Sigmoid colon (tissue), 7 donors: ENCODE data around the gene NISCH. TPM values are rescaled to one million over a fixed set of nuclear protein-coding genes. Genes with fewer than 3 reads are reported as not detected.

Source experiments
- DNase-seq: peaks from one replicate; pipeline ENCODE4 v3.0.0-alpha.2; 2019
- H3K27ac ChIP-seq, 4 donors: fragments of 200-600 bp; sonication (generic); one replicate each; pipeline ENCODE4 v1.5.1; 2016 to 2019; ENCODE audit warnings: mild to moderate bottlenecking in 1 of 4
- H3K27me3 ChIP-seq, 3 donors: fragments of 200-600 bp; sonication (generic); one replicate each; pipeline ENCODE4 v1.5.1; 2019; ENCODE audit warnings: mild to moderate bottlenecking in 1 of 3
- H3K36me3 ChIP-seq, 4 donors: fragments of 200-600 bp; sonication (generic); one replicate each; pipeline ENCODE4 v1.5.1; 2016 to 2019
- H3K4me1 ChIP-seq, 4 donors: fragments of 200-600 bp; sonication (generic); one replicate each; pipeline ENCODE4 v1.5.1; 2017 to 2019
- H3K4me3 ChIP-seq, 4 donors: fragments of 200-600 bp; sonication (generic); one replicate each; pipeline ENCODE4 v1.5.1; 2017 to 2019; ENCODE audit warnings: mild to moderate bottlenecking in 2 of 4, moderate library complexity in 1 of 4
- H3K9me3 ChIP-seq, 4 donors: fragments of 200-600 bp in 3 of 4; sonication (generic) in 3 of 4; one replicate each; pipeline versions ENCODE4 v1.5.1 to v1.6.1; 2013 to 2019
- CTCF ChIP-seq, 4 experiments: fragments of 450-650 bp in 3 of 4; fragments of 200-600 bp in 1 of 4; IDR thresholded peaks; one replicate each; pipeline ENCODE4 v1.5.1; 2016 to 2019; ENCODE audit warnings: antibody characterized with exemption in 4 of 4, mild to moderate bottlenecking in 3 of 4, moderate library complexity in 2 of 4
- EP300 ChIP-seq, 4 donors: sonication (generic); formaldehyde crosslinking; IDR thresholded peaks; one replicate each; pipeline ENCODE4 v1.6.1; 2017; ENCODE audit warnings: antibody characterized with exemption in 4 of 4
- POLR2A ChIP-seq, 2 donors: fragments of 450-650 bp; IDR thresholded peaks; one replicate each; pipeline ENCODE4 v1.6.1; 2016; ENCODE audit warnings: antibody characterized with exemption in 2 of 2, mild to moderate bottlenecking in 2 of 2, moderate library complexity in 2 of 2
- POLR2AphosphoS5 ChIP-seq, 4 donors: sonication (generic); formaldehyde crosslinking; IDR thresholded peaks; one replicate each; pipeline ENCODE4 v1.6.1; 2017; ENCODE audit warnings: antibody characterized with exemption in 4 of 4
- WGBS, 2 donors: extraction: QIAGEN DNeasy Blood & Tissue Kit; methylation state at CpG; one replicate each; pipeline ENCODE4 v1.1.7; 2013; 5-methylcytosine and 5-hydroxymethylcytosine counted together
- intact Hi-C: fragments of 100-400 bp; cut with DNase I; formaldehyde crosslinking; loops from one replicate; pipeline ENCODE4 v1.15.1; 2023
- polyA plus RNA-seq, 3 donors: library from polyadenylated mRNA; stranded (reverse); fragments of 200-250 nt; gene quantifications; one replicate each; pipeline ENCODE4 v1.2.3, GENCODE V29; 2013
- total RNA-seq, 4 donors: library from RNA; depleted of rRNA; stranded (reverse); fragments of >200 nt; gene quantifications; one replicate each; pipeline ENCODE4 v1.1.0, GENCODE V29; 2016
- donor health status: healthy with polysubstance abuse.
- donor health status: Bipolar disorder and iron deficiency.
- donor health status: healthy.

The NISCH gene
- total and polyA plus RNA-seq, 7 donors = 14.3 to 113 (median 53.5) TPM

- no peak for TF ChIP-seq CTCF (IDR thresholded peaks at IDR 0.05)
- no peak for TF ChIP-seq POLR2AphosphoS5 (IDR thresholded peaks at IDR 0.05)
- TF ChIP-seq POLR2A (IDR thresholded peaks at IDR 0.05) = no peak
- TF ChIP-seq EP300 (IDR thresholded peaks at IDR 0.05) = no peak
Measured at GRCh38 chr3:52514576-52514975, 59.2 kb downstream of the NISCH start.

GRCh38 chr3:52515192-52515591 is 59.8 kb downstream of the NISCH start:
- WGBS, 2 donors = 47 to 65% methylated on average over 6 of the region's 6 CpGs
- DNase-seq = no peak
- Histone ChIP-seq H3K4me1 (peaks cover 0 to 12% (median 3%) of the 10 kb centered on the region in 4 donors), H3K27ac (no peak overlapping the region), H3K4me3 (no peak overlapping the region), H3K9me3 (no peaks in the 10 kb centered on the region), H3K36me3 (no peaks in the 10 kb centered on the region), H3K27me3 (no peaks in the 10 kb centered on the region)
- no peak for TF ChIP-seq CTCF (IDR thresholded peaks at IDR 0.05)
- TF ChIP-seq POLR2AphosphoS5 (IDR thresholded peaks at IDR 0.05) = no peak
- TF ChIP-seq EP300 (IDR thresholded peaks at IDR 0.05) = no peak
- TF ChIP-seq POLR2A (IDR thresholded peaks at IDR 0.05) = no peak
- intact Hi-C loops = no loop called here

More at GRCh38 chr3:52514576-52514975, 59.2 kb downstream of the NISCH start:
- H3K9me3 ChIP-seq = no peaks in the 10 kb centered on the region
- H3K4me3 ChIP-seq = no peak overlapping the region
- 82 to 89% methylated on average over 11 of the region's 11 CpGs for WGBS, 2 donors
- H3K36me3 ChIP-seq = no peaks in the 10 kb centered on the region
- DNase-seq = no peak
- intact Hi-C loops = no loop called here
- no peaks in the 10 kb centered on the region for H3K27me3 ChIP-seq
- H3K4me1 ChIP-seq = peaks cover 0 to 12% (median 3%) of the 10 kb centered on the region in 4 donors
- no peak overlapping the region for H3K27ac ChIP-seq

- WGBS, 2 donors = 92 to 95% methylated on average over 19 of the region's 19 CpGs
- intact Hi-C loops = no loop called here
- Histone ChIP-seq H3K4me1 (peaks cover 0 to 12% (median 3%) of the 10 kb centered on the region in 4 donors), H3K4me3 (no peak overlapping the region), H3K27me3 (no peaks in the 10 kb centered on the region), H3K9me3 (no peaks in the 10 kb centered on the region), H3K36me3 (no peaks in the 10 kb centered on the region), H3K27ac (no peak overlapping the region)
- no peak for DNase-seq
- TF ChIP-seq CTCF (IDR thresholded peaks at IDR 0.05) = no peak
- no peak for TF ChIP-seq POLR2AphosphoS5 (IDR thresholded peaks at IDR 0.05)
- TF ChIP-seq POLR2A (IDR thresholded peaks at IDR 0.05) = no peak
- TF ChIP-seq EP300 (IDR thresholded peaks at IDR 0.05) = no peak
Measured at GRCh38 chr3:52516509-52517195, 61.2 kb downstream of the NISCH start.

- Histone ChIP-seq H3K9me3 (no peaks in the 10 kb centered on the region), H3K4me1 (peaks cover 0 to 12% (median 3%) of the 10 kb centered on the region in 4 donors), H3K27me3 (no peaks in the 10 kb centered on the region), H3K27ac (no peak overlapping the region), H3K36me3 (no peaks in the 10 kb centered on the region), H3K4me3 (peak overlapping the region; percentile 22 to 38 (median 34))
- WGBS, 2 donors = 68 to 86% methylated on average over 25 of the region's 25 CpGs
- intact Hi-C loops = no loop called here
- no peak for DNase-seq
- no peak for TF ChIP-seq EP300 (IDR thresholded peaks at IDR 0.05)
- no peak for TF ChIP-seq POLR2AphosphoS5 (IDR thresholded peaks at IDR 0.05)
- TF ChIP-seq POLR2A (IDR thresholded peaks at IDR 0.05) = no peak
- TF ChIP-seq CTCF (IDR thresholded peaks at IDR 0.05) = no peak
Measured at GRCh38 chr3:52517796-52518722, 62.7 kb downstream of the NISCH start.
